NCI-H2171 (cell line): ENCODE results near the gene AKAP1.

Experiments used
- DNase-seq: peaks from one replicate; lab custom pipeline; 2025; lab: John Stamatoyannopoulos, UW

AKAP1 gene

DNA sequence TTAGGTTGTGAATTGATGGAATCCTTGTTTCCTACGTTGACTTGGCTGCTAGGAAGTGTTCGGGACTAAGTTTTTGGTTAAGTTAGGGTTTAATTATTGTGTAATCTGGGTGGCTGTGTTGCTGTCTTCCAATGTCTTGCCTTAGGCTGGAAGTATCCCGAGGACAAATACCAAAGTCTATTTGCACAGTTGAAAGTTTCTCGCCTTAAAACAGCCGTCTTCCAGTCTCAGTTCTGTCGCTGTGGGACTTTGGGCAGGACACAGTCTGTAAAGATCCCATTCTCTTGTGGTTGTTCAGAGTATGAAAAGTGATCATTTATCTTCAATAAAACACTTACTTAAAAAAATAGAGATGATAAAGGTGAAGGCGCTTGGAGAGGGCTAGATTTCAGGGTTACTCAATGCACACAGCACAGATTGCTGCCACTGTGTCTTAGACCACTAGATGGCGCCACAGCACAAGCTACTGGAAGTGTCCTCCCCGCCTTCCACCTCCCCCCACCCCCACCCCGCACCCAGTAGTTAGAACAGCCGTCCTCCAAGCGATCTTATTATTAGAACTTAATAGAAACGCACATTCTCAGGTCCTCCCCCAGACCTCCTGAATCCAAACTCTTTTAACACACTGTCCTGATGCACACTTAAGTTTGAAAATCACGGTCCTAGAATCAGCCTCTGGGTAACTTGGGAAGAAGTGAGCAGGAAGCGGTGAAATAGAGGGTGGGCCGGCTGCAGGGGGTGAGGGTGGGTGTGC lies 45.8 kb downstream of the AKAP1 start:
- DNase-seq: peak; percentile 76

GRCh38 chr17:57132663-57133062 lies 47.6 kb downstream of the AKAP1 start:
- DNase-seq: no peak

DNA sequence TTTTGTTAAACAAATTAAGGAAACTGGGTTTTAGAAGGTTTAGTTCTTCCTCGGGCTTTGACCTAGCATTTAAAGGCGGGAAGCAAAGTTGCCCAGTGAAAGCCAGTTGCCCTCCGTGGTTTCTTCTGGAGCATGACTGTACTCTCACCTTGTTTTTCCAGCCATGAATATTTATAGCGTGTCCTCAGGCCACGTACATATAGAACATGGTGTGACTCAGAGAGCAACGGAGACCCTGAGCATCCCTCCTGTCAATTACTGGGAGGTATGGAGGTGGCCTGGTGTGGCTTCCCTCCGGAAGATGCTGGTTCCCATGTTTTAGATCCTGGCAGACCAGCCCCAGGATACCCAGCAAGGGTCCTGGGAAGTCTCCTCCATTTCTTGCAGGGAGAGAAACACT lies 48.4 kb downstream of the AKAP1 start:
- DNase-seq: no peak

- DNase-seq: no peak
These were observed 50.2 kb downstream of the AKAP1 start for GRCh38 chr17:57135026-57135788.

DNA sequence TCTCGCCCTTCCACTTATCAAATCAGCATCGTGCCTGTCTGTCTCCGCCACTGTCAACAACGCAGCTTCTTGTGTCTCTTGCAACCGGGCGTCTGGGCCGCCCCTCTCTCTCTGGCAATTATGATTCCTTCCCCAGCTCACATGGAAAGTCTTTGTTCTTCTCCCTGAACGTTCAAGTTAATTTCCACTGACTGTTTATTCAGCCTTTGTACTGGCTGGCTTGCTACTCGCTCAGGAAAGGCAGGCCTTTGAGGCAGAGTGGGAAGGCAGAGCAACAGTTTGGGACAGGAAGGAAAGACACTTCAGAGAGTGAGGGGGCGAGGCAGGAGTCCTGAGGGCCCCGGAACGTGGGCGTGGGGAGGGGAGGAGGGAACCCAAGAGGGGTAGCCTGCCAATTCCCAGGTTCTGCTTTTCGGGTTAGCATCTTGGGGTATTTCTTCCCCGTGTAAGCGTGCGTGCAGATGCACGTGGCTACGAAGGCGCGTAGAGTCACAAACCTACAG lies 50.8 kb downstream of the AKAP1 start:
- DNase-seq: no peak

DNA sequence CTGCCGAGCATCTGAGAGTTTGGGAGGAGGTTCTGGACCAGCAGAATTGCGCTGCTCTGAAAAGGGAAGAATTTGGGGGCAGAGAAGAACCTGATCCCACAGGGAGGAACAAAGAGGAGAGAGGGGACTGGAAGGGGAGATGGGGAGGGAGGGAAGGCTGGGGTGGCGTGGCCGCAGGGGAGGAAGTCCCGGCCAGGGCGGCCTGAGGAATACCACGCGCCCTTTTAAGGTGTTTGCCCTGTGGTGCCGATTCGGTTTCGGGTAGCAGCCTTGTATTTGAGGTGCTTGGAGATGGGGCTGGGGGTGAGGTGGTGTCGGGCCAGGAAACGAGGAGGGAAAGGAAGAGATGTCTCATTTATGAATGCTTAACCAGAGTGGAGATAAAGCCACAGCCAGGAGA lies 51.3 kb downstream of the AKAP1 start:
- no peak for DNase-seq

GRCh38 chr17:57138030-57138911 lies 53.2 kb downstream of the AKAP1 start:
- DNase-seq: no peak

- DNase-seq: peak; percentile 47
These were observed 54.0 kb downstream of the AKAP1 start for GRCh38 chr17:57138956-57139576.

DNA sequence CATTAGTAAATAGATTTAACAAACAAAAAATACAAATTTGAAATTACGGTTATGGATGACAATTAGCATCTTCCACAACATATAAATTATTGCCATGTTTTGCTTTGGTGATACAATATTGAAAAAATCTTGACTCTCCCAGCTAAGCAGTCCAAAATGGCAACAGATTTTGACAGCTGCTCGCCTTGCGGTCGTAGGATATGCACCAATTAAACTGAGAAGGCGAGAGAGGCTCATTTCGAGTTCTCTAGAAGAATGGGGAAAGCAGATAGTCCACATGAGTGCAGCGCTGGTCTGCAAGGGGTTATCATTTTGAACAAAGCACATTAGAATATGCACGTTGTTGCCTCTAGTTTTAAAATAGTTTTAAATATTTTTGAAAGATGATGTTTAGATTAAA lies 55.3 kb downstream of the AKAP1 start:
- no peak for DNase-seq

- DNase-seq: no peak
These were observed 57.9 kb downstream of the AKAP1 start for GRCh38 chr17:57142925-57143324.

DNA sequence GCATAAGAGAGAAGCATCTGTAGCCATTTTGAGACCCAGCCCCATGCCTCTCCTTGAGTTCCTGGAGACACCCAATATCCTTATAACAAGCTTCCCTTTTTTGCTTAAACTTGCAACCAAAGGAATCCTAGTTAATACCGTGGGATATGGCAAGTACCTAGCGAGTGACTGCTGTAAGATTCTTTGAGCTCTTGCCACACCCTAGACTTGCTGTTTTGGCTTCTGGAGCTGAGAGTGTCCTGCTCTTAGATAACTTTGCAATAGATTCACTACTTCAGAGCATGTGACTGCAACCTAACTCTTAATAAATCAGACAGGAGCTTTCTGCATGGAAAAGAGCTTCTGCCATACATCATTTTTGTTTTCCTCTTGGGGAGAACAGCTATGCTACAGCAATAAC lies 58.3 kb downstream of the AKAP1 start:
- no peak for DNase-seq

DNA sequence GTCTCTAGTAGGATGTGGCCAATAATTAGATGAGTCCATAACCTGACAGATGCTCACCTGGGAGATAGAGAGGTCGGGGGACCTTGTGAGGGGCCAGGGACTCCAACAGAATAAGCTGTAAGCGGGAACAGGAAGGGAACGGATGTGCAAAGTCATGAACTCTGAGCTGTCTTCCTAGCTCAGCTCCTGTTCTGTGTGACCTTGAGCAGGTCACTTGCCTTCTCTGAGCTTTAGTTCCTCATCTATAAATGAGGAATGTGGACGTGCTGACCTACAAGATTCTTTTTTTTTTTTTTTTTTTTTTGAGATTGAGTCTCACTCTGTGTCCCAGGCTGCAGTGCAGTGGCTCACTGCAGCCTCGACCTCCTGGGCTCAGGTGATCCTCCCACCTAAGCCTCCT lies 58.9 kb downstream of the AKAP1 start:
- no peak for DNase-seq

GRCh38 chr17:57144567-57144966 lies 59.5 kb downstream of the AKAP1 start:
- no peak for DNase-seq

GRCh38 chr17:57145347-57145746 lies 60.3 kb downstream of the AKAP1 start:
- DNase-seq: no peak

DNA sequence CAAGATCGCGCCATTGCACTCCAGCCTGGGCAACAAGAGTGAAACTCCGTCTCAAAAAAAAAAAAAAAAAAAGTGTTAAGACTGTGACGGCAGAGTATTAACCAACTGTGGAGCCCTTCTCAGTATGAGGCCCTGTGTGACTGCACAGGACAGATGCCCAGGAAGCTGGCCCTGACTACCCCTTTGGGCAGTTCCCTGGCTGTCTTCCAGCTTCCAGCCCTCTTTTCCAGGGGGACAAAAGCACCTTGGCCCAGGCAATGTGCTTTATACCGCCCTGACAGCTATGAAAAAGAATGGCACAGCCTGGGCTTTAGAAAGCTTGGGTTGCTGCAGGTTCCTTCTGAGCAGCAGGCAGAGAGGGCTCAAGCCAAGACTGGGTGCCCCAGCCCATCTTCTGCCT lies 61.2 kb downstream of the AKAP1 start:
- no peak for DNase-seq

- no peak for DNase-seq
These were observed 66.8 kb downstream of the AKAP1 start for GRCh38 chr17:57151798-57152197.

GRCh38 chr17:57152967-57153528 lies 68.0 kb downstream of the AKAP1 start:
- no peak for DNase-seq

DNA sequence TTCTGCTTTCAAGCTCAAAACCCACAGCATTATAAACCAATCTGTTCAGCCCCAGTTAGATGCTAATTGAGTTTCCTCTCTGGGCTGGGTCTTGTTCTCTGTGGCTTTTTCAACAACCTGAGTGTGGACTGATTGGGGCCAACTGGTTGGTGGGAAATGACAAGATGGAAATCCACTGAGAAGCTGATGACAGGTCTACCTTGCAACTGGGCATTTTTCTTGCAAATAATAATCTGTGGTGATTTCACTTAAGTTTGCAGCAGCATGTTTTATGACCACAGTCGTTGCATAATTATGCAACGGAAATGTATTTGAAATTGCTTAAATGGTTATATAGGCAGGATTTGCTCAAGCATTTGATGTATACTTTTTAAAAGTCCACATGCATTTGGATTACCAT lies 69.9 kb downstream of the AKAP1 start:
- no peak for DNase-seq

DNA sequence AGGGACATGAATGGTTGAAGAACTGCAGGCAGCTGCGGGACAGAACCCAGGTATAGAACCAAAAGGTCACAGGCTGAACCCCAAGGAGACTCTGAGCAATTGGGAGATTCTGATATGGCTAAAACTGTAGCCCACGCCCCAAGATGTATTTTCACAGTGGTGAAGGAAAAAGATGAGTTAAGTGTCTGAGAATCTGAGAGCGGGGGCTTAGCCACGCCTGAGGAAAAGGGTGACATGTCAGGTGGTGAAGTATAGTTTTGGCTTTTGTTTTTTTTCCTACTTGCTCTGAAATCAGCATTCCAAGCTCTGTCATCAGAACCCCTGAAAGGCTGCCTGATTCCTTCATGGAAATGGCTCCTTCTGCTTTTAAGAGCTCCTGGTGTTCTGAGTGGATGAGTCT lies 73.3 kb downstream of the AKAP1 start:
- no peak for DNase-seq

GRCh38 chr17:57158795-57159194 lies 73.7 kb downstream of the AKAP1 start:
- DNase-seq: no peak

DNA sequence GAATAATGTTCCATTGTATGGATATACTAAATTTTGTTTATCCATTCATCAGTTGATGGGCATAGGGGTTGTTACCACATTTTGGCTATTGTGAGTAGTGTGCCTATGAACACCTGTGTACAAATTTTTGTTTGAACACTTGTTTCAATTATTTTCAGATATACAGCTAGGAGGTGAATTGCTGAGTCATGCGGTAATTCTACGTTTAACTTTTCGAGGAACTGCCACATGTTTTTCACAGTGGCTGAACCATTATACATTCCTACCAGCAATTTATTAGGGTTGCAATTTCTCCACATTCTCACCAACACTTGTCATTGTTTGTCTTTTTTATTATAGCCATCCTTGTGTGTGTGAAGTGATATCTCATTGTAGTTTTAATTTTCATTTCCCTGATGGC lies 75.6 kb downstream of the AKAP1 start:
- DNase-seq: no peak

DNA sequence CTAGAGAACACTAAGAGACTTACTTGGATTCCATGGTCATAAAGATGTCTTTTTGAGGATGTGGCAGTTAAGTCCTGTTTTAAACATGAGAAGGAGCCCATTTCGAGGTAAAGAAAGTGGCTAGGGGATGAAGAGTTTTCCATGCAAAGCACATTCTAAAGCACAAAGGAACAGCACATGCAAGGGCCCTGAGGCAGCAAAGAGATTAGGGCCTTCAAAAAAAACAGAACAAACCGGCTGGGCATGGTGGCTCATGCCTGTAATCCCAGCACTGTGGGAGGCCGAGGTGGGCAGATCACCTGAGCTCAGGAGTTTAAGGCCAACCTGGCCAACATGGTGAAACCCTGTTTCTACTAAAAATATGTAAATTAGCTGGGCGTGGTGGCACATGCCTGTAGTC lies 79.8 kb downstream of the AKAP1 start:
- no peak for DNase-seq
